ENCODE results near the gene GSTM5.
"Not testable (repeated sequence)": the region's sequence is repeated elsewhere in the genome, so short reads cannot be mapped to it uniquely, and the experiment has no call there.

The GSTM5 gene

DNA sequence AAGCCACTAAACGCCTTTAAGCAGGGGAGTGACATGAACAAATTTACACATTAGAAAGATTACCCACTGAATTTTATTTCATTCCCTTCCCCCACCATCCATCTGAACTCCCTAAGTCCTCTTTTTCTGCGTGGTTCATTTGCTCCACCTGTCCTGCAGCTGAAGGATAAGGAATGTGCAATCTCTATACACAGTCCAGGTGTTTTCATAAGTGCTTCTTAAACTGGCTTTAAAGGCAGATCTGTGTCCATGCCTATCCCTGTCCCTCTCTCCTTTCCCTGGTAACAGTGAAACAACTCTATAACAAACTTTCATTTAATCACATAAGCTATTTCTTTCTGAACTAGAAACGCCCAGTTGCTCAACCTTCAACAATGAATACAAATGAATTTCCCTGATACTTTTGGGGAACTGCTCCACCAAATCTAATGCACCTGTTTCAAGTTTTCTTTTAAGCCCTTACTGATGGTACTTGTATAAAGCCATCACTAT is 20.4 kb downstream of the GSTM5 start:
- peak; percentile 46 for DNase-seq

DNA sequence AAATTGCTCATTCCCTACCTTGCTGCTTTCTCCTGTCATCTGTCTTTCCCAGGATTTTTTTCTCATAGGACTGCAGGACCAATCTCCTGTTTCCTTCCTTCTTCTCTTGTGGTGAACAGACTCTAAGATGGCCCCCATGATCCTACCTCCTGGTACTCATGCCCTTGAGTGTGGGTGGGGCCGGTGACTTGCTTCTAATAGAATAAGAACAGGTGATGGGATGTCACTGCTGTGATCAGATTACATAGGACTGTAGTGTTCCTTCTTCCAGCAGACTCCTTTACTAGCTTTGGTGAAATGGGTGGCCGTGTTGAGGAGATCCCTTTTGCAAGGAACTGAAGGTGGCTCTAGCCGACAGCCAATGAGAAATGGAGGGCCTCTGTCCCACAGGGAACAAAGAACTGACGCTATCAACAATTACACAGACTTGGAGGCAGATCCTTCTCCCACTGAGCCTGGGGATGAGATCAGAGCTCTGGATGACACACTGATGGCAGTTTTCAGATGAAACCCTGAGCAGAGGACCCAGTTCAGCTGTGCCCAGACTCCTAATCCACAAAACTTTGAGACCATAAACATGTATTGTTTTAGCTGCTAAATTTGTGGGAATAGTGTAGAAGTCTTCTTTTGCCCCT is 21.3 kb downstream of the GSTM5 start:
- no peak for DNase-seq

DNA sequence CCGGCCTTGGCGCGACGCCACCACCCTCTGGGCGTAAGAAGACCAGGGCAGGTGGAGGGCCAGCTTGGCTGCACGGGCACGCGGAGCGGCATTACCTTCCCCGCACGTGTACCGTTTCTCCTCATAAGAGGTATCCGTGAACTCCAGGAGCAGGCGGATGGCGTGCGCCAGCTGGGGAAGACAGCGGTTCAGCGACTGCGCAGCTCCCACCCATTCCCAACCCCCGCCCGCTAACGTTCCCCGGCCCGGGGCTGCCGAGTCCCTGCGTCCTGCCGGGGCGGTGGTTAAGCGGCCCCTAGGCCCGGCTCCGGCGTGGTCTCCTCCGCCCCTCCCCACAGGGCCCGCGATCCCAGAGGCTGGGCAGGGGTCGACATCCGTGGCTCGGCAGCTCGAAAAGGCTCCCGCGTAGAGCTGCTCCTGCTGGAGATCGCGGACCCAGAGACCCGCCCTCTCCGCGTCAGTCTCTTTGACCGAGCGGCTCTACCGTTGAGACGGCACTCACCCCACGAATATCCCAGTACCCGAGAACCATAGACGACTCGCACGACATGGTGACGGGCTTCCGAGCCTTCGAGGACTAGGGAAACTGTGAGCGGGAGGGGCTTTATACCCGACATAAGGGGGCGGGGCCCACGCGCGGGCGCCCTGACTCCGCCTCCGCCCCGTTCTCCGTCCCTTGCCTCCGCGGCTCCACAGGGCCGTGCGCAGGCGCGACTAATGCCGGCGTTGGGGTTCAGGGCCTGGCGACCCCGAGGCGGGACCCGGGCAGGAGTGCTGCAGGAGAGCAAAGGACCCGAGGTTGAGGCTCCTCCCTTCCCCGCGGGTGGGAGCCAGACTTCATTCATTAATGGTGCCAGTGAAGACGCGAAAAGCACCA is 27.9 kb downstream of the GSTM5 start:
- peak; percentile 75 for DNase-seq

DNA sequence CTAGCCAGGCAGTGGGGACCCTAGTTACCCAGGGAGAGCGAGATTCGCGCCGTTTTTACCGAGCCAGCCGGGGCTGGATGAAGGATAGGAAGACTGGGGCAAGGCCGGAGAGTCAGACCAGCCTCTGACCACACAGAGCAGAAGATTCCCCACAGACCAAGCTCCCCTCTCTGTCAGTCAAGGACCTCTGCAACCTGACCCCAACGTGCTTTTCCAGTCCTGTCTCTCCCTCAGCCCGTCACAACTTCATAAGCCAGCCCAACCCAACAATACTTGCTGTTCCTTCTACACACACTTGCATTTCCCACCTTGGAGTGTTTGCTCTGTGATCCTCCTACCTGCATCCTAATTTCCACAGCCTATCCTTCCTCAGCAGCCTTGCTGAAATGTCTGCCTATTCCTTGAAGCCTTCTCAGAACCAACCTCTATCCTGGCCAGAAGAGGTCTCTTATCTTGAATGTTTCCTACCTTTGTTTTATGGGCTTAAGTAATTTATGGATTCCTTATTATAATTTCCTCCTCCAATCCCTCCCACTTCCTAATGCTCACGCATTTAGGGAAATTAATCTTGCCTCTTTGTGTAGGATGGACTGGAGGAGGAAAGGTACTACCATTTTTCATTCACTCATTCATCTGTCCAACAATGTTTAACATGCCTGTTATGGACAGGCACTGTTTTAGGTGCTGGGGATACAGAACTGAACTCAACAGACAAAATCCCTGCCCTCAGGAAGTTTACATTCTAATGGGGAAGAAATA is 28.7 kb downstream of the GSTM5 start, which contains the start of gene GSTM3:
Gene GSTM3 (minus strand): TSS at position 424 of the 759 bp plus-strand sequence. CDS start 751 bp downstream, outside the sequence.
- DNase-seq, result no peak

DNA sequence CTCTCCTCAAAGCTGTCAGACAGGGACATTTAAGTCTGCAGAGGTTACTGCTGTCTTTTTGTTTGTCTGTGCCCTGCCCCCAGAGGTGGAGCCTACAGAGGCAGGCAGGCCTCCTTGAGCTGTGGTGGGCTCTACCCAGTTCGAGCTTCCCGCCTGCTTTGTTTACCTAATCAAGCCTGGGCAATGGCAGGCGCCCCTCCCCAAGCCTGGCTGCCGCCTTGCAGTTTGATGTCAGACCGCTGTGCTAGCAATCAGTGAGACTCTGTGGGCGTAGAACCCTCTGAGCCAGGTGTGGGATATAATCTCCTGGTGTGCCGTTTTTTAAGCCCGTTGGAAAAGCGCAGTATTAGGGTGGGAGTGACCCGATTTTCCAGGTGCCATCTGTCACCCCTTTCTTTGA is 36.3 kb downstream of the GSTM5 start:
- DNase-seq, result not testable (repeated sequence)

DNA sequence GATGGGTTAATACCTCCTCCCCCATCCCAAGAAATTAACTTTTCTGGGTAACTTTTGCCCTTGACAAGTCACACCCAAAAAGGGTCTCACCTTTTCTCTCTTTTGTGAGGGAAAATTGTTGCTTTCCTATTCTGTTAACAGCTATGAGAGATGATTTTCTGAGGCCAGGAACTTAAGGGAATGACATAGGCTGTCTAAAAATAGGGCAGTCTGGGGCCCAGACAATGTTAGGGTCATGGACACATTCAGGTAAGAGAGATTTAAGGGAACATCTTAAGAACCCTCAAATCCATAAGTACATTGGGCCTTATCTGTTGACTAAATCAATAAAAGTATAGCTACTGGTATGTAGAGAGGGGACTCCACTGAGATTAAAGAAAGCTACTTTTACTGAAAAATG is 37.2 kb downstream of the GSTM5 start:
- no peak for DNase-seq

DNA sequence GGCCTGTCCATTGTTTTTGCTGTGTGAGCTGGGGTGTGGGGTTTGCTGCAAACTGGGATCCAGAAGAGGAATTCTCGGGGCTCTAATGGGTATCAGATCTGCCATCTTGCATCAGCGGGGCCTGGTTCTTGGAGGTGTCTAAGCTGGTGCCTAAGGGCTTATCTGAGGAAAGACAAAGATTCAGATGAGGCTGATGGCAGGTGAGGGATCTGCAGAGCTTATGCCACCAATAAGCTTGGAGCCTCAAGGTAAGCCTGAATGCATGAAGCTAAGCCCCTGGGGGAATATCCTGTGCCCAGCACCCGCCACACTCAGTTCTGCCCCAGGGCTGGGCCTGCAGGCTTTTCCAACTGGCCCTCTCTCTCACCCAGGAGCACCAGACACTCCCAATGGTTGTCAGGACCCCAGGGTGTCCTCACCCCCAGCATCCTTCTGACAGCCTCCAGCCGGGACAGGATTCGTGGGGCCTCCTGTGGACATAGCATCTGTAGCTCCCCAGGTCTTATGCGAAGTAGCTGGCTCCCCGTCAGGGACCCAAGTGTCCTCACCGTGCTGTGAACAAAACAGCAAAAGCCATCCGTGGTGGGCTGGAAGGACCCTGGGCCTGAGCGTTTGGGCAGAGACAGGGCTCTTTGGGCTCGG is 38.3 kb downstream of the GSTM5 start:
- no peak for DNase-seq

DNA sequence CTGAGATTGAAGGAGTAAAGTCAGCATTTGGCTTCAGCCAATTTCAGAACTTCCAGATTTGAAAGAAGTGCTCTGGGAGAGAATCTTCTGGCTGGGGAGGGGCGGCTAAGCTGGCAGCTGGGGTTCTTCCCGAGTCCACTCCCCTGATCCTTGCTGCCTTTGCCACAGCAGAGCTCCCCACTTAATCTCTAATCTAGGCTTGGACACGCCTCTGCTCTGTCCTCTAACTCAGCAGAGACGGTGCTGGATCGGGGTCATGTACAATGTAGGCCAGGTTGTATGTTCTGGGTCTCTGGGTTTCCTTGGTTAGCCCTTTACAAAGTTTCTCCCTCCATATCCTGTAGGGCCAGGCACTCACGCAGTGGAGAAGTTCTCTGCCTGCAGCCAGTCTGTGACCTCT is 38.9 kb downstream of the GSTM5 start:
- no peak for DNase-seq

DNA sequence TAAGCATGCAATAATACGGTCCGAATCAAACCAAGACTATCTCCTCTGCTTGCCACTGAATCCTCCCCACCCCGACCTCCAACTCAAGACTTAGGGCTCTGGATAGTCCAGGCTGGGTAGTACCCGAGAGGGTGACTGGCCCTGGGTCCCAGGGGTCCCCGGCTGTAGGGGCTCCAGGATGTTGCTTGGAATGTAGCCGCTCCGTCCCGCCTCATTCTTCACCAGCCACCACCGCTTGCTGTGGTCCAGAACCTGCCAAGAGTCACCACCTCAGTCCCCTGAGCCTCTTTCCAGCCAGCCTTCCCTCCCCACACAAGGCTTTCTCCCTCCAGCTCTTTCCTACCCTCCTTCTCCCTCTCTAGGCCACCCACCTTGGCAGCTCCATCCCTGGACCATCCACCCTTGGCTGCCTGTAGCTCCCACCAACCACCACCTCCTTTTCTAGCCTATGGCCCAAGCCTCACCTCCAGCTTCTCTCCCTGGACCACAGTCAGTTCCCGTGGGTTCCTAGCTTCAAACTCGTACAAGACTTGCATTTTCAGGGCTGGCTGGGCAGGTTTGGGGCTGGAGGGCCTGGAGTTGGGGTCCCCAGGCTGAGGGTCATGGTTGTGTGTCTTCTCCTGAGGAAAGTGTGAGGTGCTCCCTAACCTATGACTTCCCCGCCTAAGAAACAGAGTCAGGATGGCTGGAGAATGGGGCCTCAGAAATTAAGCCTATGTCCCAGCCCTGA is 39.6 kb downstream of the GSTM5 start:
- DNase-seq, result no peak

DNA sequence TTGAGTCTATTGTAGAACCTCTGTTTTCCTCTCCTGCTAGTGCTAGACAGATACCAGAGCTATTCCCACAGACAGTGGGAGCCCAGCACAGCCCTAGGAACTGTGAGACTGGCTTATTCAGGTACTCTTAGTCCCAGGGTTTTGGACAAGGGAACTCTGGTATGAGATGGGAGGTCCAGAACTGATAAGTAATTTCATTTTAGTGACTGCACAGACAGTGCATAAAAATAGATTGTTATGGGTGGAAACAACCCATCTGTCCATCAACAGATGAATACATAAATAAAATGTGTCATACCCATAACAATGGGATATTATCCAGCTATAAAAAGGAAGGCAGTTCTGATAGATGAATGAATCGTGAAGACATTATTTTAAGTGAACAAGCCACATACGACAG is 42.7 kb downstream of the GSTM5 start:
- no peak for DNase-seq

DNA sequence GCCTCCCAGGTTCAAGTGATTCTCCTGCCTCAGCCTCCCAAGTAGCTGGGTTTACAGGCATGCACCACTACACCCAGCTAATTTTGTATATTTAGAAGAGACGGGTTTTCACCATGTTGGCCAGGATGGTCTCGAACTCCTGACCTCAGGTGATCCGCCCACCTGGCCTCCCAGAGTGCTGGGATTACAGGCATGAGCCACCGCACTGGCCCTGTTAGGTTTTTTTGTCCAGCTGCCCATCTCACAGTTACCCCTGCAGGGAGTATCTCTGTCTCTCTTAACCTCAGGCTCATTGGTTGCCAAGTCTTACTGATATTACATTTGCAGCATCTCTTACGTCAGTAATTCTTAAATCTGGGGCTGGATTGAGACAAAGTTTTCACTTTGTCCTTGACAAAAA is 44.3 kb downstream of the GSTM5 start:
- DNase-seq, result not testable (repeated sequence)

DNA sequence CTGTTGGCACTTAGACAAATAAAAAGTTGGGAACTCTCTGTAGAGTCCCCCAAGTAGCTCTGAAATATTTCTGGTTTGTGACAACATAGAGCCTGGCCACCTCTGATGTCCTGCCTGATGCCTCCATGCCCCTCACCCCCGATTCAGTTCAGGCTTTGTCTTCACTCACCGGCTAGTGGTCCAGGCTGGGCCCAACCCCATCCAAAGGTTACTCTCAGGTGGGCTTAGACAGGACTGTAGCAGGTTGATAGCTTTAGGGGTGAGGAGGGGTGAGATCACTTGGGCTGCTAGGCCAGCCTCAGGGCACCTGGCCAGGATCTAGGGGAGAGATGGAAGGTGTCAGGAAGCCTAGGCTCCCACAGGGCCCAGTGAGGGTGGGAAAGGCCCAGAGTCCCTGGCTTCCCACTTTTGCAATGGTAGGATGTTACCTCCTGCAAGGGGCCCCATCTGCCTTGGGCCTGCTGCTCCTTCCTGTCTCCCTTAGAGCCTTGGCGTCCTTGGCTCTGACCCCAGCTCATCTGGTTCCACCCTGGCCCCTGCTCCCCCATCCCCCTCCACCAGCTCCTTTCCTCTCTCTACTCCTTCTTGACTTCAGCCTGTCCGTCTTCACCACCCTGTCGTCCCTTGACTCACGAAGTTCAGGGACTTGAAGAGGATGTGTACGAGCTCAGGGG is 44.9 kb downstream of the GSTM5 start:
- no peak for DNase-seq

DNA sequence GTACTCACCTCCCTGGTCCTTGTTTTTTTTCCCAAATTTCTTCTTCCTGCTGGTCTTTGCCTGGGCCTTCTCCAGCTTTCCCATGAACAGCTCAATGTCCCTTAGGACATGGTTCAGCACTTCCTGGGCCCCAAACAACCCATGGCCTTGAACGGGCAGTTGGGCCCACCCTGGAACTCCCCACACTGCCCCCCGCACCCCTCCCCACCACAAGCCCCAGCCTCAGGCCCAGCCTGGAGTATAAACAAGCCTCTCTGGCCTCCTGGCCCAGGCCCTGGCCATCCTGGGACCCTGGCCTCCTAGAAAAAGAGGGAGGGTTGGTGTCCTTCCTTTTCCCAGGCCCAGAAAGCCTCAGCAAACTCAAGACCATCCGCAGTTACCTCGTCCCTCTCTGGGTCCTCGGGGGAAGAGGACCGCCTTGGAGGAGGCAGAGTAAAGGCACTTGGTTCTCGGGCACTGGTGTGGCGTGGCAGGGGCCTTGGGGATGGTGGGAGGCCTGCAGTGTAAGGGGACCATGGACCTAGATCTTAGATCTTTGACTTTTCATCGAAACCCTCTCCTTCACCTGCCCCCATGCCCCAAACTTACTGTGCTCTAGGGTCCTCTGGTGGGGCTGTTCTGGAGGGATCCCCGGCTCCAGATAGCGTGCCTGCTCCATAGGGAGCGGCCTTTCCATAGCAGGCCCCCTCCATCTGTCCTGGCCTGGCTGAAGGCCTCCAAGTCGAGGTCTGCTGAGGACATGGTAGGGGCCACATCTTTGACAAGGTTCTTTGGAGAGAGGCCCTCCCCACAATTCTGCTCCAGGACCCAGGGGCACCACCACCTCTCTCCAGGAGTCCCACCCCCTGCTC is 46.1 kb downstream of the GSTM5 start:
- DNase-seq, result no peak

DNA sequence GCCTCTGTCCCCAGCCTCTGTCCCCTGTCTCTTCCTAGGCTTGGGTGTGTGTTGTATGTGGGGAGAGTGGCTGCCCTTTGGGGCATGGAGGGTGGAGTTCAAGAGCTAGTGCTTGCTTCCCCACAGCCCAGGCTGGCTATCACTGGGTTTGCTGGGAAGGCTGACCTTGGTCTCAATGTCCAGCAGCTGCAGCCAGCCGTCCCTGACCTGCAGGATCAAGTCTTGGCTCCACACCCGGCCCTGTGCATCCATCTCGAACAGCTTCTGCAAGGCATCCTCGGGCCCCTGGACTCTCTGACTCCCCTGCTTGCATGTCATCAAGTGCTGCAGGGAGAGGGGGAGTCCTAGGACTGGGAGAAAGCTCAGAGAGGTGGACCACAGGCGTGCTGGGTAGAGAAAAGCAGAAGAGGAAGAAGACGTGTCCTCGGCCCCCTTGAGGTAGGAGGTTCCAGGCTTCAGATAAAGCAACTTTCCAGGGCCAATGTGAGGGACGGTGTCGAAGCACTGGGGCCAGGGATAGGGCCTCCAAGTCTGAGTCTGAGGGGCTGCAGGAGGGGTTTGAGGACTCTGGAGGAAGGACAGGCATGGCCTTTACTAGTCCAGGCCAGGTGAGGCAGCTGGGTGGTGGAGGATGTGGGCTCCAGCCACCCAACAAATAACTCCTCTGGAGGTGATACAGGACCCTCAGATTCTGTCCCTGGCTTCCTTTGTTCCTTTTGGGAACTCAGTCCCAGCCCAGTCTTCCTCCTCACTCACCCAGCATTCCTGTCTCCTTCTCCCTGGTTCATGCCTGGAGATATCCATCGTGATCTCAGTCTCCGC is 47.7 kb downstream of the GSTM5 start:
- no peak for DNase-seq

DNA sequence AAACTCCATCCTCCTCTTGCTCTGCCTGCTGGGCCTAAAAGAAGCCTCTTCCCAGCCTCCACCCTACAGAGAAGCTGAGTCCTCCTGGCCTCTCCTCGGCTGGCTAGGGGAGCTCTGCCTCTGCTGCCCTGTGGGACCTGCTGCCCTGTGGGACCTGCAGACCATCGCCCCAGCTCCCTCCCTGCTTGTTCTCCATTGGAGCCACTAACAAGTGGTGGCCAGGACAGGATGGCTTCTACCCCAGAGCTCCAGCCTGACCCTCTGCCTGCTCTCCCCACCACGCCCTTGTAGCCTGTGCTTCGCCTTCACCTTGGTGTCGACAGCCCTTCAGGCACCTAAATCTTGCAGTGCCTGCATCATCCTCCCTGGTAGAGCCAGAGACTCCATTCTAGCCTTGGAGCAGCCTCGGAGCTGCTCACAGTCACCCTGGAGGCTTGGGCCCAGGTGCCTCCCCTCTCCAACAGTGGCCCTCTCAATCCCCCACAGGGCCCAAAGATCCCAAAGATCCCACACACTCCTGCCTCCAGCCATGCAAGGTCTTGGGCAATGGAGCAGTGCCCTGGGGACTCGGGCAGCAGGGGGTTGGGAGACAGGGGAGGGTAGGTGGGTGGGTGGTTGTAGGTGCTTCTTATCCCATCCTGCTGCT is 48.7 kb downstream of the GSTM5 start:
- no peak for DNase-seq

DNA sequence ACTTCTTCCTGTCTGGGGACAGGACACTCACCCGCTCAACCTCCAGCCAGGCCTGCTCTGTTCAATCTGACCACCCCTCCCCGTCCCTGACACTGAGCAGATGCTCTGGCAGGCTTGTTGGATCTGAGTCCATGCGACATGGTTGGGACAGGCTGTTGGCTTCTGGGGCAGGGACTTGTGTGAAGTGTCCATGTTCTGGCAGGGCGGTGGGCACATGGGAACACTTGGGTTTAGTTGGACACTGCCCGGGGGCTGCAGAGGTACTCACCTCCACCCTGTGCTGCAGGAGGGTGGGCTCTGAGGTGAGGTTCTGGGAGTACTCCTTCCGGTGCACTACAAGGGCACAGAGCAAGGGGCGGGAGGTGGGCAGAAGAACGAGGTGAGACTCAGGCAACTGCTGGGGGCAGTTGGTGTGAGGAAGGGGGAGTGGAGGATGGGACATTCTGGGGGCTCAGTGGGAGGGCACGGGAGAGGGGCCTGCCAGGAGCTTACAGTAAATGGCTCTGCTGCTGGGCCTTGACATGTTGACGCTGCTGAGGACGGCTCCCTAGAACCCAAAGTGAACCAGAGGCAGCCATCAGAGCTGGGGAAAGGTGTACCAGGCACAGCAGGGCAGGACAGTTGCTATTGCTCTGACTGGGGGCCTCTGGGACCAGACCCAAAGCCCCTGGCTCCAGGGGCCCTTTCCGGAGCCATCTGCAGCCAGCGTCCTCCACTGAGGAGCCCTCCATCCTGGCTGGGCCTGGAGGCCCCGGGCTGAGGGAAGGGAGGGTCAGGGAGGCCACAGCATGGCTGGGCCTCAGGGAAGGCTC is 49.4 kb downstream of the GSTM5 start:
- no peak for DNase-seq

DNA sequence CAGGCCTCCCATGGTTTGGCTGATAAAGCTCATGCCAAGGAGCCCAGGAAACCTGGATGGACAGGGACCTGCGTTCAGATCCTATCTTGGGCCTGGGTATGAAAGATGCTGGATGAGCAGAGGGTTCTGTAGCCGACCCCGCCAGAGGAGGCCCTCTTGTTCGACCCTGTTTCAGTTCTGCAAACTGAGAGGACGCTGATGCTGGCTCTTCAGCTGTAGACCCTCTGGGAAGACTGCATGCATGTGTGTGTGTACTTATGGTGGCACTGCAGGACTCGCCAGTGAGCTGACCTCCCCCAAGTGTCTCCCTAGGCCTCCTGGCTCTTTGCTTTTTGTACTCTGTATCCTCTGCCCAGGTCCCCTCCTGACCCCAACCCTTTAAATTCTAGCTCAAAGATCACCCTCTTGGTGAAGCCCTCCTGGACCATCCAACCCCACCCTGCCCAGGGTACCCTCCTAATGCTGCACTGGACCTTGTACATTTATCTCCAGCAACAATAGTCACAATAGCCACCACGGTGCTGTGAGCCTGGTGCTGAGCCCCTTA is 50.1 kb downstream of the GSTM5 start:
- no peak for DNase-seq

All from DMS79 (cell line).